NCI-H187 (cell line): Measurements from ENCODE around the gene RELA.
"Not testable (repeated sequence)": the region's sequence is repeated elsewhere in the genome, so short reads cannot be mapped to it uniquely, and the experiment has no call there.

Source experiments
- DNase-seq, 2 experiments: peaks; one replicate each; lab custom pipeline; 2025; lab: John Stamatoyannopoulos, UW

RELA gene

GRCh38 chr11:65662799-65663638 is at the start of gene RELA:
Gene RELA (minus strand): TSS chr11:65662916. CDS start chr11:65662832, 84 bp downstream.
- peak; percentile 42 to 74 for DNase-seq

DNA sequence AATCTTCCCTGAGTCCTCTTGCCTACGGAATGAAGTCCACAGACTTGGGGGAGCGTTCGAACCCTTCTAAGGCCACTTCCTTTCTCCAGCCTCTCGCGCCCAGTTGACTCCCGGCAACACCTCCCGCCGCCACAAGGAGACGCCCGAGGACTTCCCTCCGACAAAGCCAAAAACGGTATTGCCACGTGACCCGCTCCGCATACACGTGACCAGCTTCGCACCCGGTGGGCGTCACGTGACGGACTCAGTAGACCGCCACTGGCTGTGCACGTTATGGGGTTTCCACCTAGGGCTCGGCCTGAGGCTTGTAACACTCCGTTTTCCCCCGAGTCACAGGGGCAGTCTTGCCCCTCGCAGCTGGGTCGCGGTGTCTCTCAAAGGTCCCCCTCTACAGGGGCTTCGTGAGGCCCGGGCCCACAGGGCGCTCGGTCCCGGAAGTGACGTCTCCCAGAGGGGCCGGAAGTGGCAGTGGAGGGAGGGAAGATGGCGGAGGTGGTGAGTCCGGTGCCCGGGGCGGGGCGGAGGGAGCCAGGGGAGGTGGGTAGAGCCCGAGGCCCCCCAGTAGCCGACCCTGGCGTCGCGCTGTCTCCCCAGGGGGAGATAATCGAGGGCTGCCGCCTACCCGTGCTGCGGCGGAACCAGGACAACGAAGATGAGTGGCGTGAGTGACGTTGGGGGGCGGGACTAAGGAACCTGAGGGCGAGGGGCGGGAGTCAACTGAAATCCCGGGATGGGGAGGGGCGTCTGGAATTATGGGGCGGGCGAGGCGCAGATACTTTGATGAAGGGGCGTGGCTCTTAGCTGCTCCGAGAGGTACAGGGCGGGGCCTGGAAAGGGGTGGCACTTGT is 49.3 kb upstream of the RELA start, which contains the start of gene KAT5:
Gene KAT5, plus strand, starts transcription at position 468 of the 848 bp plus-strand sequence. Its CDS starts 16 bp downstream, at position 484.
- DNase-seq = peak; percentile 98 to 99

- DNase-seq = no peak
Measured at GRCh38 chr11:65710421-65710820, 47.7 kb upstream of the RELA start.

DNA sequence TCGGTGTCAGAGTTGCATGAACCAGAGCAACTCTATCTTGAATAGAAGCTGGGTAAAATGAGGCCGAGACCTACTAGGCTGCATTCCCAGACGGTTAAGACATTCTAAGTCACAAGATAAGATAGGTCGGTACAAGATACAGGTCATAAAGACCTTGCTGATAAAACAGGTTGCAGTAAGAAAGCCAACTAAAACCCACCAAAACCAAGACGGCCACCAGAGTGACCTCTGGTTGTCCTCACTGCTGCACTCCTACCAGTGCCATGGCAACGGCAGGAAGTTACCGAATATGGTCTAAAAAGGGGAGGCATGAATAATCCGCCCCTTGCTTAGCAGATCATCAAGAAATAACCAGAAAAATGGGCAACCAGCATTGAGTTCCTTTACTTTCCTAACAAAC is 46.9 kb upstream of the RELA start:
- no peak for DNase-seq

- no peak for DNase-seq
Measured at GRCh38 chr11:65708451-65708850, 45.7 kb upstream of the RELA start.

DNA sequence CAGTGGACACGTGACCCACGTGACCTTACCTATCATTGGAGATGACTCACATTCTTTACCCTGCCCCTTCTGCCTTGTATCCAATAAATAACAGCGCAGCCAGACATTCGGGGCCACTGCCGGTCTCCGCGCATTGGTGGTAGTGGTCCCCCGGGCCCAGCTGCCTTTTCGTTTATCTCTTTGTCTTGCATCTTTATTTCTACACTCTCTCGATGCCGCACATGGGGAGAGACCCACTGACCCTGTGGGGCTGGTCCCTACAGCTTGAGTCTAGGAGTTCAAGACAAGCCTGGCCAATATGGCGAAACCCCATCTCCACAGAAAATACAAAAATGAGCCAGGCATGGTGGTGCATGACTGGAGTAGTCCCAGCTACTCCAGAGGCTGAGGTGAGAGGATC is 44.3 kb upstream of the RELA start:
- DNase-seq = not testable (repeated sequence)

DNA sequence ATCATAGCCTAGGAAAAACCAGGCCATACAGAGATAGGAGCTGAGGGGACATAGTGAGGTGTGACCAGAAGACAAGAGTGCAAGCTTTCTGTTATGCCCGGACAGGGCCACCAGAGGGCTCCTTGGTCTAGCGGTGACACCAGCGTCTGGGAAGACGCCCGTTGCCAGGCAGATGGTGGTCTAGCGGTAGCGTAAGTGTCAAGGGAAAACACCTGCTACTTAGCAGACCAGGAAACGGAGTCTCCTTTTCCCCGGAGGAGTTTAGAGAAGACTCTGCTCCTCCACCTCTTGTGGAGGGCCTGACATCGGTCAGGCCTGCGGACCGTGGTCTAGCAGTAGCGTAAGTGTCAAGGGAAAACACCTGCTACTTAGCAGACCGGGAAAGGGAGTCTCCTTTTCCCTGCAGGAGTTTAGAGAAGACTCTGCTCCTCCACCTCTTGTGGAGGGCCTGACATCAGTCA is 43.6 kb upstream of the RELA start:
- peak; percentile 5 to 59 for DNase-seq

DNA sequence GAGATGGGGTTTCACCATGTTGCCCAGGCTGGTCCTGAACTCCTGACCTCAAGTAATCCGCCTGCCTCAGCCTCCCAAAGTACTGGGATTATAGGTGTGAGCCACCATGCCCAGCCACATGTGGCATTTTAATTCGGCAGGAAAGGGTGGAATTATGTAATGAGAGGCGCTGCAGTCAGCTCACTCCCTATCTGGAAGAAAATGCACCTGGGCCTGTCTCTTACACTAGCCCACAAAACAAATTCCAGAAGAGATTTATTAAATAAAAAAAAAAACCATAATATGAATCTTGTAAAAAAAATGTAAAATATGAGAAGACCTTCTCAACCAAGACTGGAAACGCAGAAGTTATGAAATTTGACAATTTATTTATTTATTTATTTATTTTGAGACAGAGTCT is 41.1 kb upstream of the RELA start:
- no peak for DNase-seq

GRCh38 chr11:65701686-65702085 is 39.0 kb upstream of the RELA start:
- no peak for DNase-seq

DNA sequence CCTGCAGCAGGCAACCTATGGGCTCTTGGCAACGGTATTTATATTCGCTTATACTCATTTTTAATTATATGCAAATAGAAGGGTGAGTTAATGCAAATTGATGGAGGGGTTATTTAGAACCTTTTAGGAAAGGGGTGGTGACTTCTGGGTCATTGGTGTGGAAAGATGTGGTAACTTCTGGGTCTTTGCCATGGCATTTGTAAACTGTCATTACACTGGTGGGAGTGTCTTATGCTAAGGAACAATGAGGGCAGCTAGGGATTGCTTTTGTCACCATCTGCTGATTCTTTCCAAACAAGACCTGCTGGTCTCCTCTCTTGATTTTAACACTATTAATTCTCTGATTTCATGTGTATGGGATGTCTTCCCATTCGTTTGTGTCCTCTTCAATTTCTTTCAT is 37.7 kb upstream of the RELA start:
- DNase-seq = no peak

- DNase-seq = no peak
Measured at GRCh38 chr11:65699306-65699705, 36.6 kb upstream of the RELA start.

- no peak for DNase-seq
Measured at GRCh38 chr11:65698205-65698604, 35.5 kb upstream of the RELA start.

DNA sequence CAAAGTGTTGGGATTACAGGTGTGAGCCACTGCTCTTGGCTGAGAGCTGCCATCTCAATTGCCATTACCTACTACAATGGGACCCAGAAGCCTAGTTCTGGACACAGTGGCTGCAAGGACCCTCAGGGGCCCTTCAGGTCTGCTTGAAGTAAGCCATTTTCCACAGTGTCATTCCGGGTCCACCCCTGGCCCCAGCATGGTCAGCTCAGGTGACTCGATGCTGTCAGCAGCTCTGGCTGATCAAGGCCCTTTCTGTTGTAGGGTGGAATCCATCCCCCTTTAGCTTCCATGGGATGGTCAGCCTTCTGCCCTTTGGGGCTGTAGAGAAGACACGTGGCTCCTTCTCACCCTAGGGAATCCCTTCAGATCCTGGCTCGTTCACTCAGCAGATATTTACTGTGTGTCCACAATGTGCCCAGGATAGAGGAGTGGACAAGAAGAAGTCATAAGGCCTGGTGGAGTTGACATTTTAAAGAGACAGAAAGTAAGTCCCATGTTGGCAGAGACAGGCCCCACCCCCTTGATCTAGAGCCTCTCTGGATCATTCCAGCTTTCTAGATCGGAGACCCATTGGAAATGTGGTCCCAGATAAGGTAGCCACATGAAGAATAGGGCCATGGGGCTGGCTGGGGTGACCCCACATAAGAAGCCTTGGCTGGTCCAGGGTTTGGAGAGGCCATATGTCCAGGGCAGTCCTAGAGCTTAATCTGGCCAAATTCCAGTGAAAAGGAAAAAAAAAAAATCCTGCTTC is 34.3 kb upstream of the RELA start:
- no peak for DNase-seq

- peak; percentile 12 to 19 for DNase-seq
Measured at GRCh38 chr11:65695459-65696241, 32.9 kb upstream of the RELA start.

- no peak for DNase-seq
Measured at GRCh38 chr11:65692367-65692766, 29.7 kb upstream of the RELA start.

GRCh38 chr11:65691847-65692246 is 29.1 kb upstream of the RELA start:
- not testable (repeated sequence) for DNase-seq

DNA sequence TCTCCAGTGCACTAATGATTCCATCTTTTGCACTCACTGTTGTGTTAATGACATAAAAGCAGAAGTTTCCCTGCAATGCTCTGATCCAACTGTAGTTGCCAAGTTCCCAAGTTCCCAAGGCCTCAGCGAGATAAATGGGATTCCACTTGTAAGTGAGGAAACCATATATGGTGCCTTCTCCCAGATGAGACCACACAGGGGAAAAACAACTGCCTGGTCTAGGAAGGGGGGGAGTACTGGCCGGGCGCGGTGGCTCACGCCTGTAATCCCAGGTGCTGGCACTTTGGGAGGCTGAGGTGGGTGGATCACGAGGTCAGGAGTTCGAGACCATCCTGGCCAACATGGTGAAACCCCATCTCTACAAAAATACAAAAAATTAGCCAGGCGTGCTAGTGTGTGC is 23.3 kb upstream of the RELA start:
- DNase-seq = no peak

DNA sequence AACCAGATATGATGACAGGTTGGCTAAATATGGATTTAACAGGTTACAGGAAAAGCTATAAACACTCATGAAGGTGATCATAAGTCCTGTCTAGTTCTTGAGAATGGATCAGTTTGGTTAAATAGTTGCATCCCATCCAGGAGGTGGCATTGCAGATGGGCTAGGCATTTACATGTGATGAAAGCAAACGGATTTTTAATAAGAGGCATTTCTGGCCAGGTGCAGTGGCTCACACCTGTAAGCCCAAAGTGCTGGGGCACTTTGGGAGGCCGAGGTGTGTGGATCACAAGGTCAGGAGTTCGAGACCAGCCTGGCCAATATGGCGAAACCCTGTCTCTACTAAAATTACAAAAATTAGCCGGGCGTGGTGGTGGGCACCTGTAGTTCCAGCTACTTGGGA is 20.8 kb upstream of the RELA start:
- DNase-seq = not testable (repeated sequence)

- DNase-seq = no peak
Measured at GRCh38 chr11:65680192-65680743, 17.6 kb upstream of the RELA start.

DNA sequence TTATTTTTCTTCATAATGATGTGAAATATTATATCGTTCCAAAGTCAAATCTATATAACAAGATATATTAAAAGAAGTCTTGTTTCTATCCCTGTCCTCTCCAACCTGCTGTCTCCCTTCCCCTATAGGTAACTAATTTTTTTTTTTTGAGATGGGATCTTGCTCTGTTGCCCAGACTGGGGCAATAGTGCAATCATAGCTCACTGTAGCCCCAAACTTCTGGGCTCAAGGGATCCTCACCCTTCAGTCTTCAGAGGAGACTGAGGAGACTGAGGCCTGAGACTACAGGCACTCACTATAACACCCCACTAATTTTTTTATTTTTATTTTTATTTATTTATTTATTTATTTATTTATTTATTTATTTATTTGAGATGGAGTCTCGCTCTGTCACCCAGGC is 10.3 kb upstream of the RELA start:
- DNase-seq = no peak
